Tibial artery (tissue), 4 donors: Measurements from ENCODE around the gene GNPDA1.

Experiments used
- DNase-seq, 2 donors: peaks; one replicate each; pipeline ENCODE4 v3.0.0-alpha.2; 2019
- H3K27ac ChIP-seq, 2 donors: fragments of 200-600 bp; sonication (generic) in 1 of 2; 1 replicate in 1 of 2; 2 replicates in 1 of 2; pipeline ENCODE4 v1.5.1; 2018 to 2019; ENCODE audit warnings: mild to moderate bottlenecking in 1 of 2
- H3K27me3 ChIP-seq, 2 donors: fragments of 200-600 bp; sonication (generic) in 1 of 2; one replicate each; pipeline versions ENCODE4 v1.5.1 to v1.6.0; 2016 to 2019
- H3K36me3 ChIP-seq, 3 donors: fragments of 200-600 bp; sonication (generic) in 2 of 3; one replicate each; pipeline ENCODE4 v1.5.1; 2016 to 2019; ENCODE audit warnings: mild to moderate bottlenecking in 2 of 3
- H3K4me1 ChIP-seq, 4 donors: fragments of 200-600 bp; sonication (generic) in 2 of 4; 1 replicate in 3 of 4; 2 replicates in 1 of 4; pipeline ENCODE4 v1.5.1; 2016 to 2019
- H3K4me3 ChIP-seq, 2 donors: fragments of 200-600 bp; sonication (generic) in 1 of 2; 1 replicate in 1 of 2; 2 replicates in 1 of 2; pipeline ENCODE4 v1.5.1; 2018 to 2019; ENCODE audit warnings: mild to moderate bottlenecking in 2 of 2
- H3K9me3 ChIP-seq, 3 donors: fragments of 200-600 bp; sonication (generic) in 1 of 3; one replicate each; pipeline ENCODE4 v1.5.1; 2016 to 2019
- intact Hi-C: fragments of 100-400 bp; cut with DNase I; formaldehyde crosslinking; loops from one replicate; pipeline ENCODE4 v1.15.0; 2023; ENCODE audit warnings: low total_unique reads
- TF ChIP-seq, protein P1 (sequence below), 2 experiments: fragments of 200-600 bp in 1 of 2; fragments of 450-650 bp in 1 of 2; IDR thresholded peaks; one replicate each; pipeline ENCODE4 v1.5.1; 2017 to 2019; ENCODE audit warnings: antibody characterized with exemption in 2 of 2, mild to moderate bottlenecking in 1 of 2, moderate library complexity in 1 of 2

The GNPDA1 gene

DNA sequence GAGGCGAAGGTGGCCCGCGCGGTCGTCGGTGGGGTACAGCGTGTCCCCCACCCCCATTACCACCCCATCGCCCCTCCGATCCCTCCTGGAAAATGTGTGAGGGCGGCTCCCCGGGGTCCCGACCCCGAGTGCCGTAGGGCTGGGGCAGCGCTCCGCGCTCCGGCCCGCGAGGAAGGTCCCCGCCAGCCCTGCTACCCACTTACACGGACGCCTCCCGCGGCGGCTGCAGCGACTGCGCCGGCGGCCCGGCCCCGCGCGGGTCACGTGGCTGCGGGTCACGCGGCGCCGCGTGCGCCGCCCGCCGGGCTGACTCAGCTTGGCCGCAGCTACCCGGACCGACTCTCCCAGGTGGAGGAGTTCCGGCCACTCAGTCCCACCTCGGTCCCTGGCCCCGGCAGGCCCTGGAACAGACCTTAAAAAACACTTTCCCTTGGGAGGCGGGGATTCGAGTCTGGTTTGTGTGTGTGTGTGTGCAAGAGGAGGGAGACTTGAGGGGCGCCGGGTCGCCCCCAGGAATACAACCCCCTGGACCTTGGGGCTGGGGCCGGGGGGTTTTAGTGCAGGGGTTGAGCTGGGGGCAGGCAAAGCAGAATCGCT lies at the start of gene GNPDA1:
Gene GNPDA1, minus strand, starts transcription at position 236 of the 597 bp plus-strand sequence. CDS start 992 bp downstream, outside the sequence.
- intact Hi-C loops = no loop called here
- Histone ChIP-seq H3K27me3 (no peaks in the 10 kb centered on the region), H3K4me1 (peaks cover 0 to 32% (median 14%) of the 10 kb centered on the region in 4 donors), H3K36me3 (peaks cover 0 to 16% (median 0%) of the 10 kb centered on the region in 3 donors), H3K4me3 (peak within 1 kb of the TSS; percentile 79 to 85), H3K9me3 (no peaks in the 10 kb centered on the region), H3K27ac (peak within 1 kb of the TSS; percentile 91 to 94)
- peak; percentile 79 to 92 for DNase-seq
- TF ChIP-seq, protein P1, sequence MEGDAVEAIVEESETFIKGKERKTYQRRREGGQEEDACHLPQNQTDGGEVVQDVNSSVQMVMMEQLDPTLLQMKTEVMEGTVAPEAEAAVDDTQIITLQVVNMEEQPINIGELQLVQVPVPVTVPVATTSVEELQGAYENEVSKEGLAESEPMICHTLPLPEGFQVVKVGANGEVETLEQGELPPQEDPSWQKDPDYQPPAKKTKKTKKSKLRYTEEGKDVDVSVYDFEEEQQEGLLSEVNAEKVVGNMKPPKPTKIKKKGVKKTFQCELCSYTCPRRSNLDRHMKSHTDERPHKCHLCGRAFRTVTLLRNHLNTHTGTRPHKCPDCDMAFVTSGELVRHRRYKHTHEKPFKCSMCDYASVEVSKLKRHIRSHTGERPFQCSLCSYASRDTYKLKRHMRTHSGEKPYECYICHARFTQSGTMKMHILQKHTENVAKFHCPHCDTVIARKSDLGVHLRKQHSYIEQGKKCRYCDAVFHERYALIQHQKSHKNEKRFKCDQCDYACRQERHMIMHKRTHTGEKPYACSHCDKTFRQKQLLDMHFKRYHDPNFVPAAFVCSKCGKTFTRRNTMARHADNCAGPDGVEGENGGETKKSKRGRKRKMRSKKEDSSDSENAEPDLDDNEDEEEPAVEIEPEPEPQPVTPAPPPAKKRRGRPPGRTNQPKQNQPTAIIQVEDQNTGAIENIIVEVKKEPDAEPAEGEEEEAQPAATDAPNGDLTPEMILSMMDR (IDR thresholded peaks at IDR 0.05) = peak in 1 of 2 experiments; percentile 47

DNA sequence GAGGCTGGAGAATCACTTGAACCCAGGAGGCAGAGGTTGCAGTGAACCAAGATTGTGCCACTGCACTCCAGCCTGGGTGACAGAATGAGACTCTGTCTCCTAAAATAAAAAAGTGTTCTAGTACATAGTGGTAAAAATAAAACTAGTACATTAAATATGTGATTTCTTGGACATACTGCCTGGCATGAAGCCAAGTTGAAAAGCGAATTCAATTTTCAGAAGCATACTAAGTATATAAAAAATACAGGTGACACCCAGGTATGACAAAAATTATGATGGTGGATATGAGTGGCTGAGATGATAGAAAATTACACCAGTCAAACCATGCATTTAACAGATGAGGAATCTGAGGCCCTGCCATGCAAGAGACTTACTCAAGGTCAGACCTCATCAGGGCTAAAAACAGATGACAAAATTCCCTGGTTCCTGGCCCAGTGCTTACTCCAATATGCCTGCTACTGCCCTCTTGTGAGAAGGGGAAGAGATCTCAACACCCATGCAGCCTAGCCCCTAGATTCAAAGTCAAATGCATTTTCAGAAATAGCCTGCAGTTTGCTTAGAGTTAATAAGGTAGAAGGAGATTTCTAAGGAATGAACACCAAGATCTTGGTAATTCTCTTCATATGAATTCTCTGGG lies 46.6 kb upstream of the GNPDA1 start:
- TF ChIP-seq, protein P1 (IDR thresholded peaks at IDR 0.05) = peak; percentile 41 to 44
- H3K4me1 ChIP-seq = peaks cover 0 to 47% (median 19%) of the 10 kb centered on the region in 4 donors
- no peaks in the 10 kb centered on the region for H3K27me3 ChIP-seq
- no peaks in the 10 kb centered on the region for H3K9me3 ChIP-seq
- H3K4me3 ChIP-seq = no peak overlapping the region
- no peaks in the 10 kb centered on the region for H3K36me3 ChIP-seq
- peak in 1 of 2 donors; percentile 45 for DNase-seq
- intact Hi-C loops = no loop called here
- peak overlapping the region; percentile 40 to 64 for H3K27ac ChIP-seq

DNA sequence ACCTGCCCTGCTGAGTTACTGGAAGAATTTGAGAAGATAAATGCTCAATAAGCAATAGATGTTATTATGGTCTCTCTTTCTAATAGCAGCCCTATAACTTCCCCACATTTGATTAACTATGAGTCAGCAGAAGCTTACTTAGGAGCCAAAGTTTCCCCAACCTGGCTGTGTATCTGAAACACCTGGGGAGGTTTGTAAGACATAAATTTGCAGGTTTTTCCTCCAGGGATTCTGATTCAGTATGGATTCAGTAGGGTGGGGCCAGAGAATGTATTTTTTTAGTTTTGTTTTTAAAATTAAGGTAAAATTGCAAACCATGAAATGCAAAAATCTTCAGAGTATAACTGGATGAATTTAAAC lies 44.9 kb upstream of the GNPDA1 start:
- Histone ChIP-seq H3K27ac (no peak overlapping the region), H3K4me3 (no peak overlapping the region), H3K36me3 (no peaks in the 10 kb centered on the region), H3K27me3 (no peaks in the 10 kb centered on the region), H3K9me3 (no peaks in the 10 kb centered on the region), H3K4me1 (peaks cover 0 to 40% (median 5%) of the 10 kb centered on the region in 4 donors)
- intact Hi-C loops = no loop called here
- TF ChIP-seq, protein P1 (IDR thresholded peaks at IDR 0.05) = no peak
- no peak for DNase-seq

DNA sequence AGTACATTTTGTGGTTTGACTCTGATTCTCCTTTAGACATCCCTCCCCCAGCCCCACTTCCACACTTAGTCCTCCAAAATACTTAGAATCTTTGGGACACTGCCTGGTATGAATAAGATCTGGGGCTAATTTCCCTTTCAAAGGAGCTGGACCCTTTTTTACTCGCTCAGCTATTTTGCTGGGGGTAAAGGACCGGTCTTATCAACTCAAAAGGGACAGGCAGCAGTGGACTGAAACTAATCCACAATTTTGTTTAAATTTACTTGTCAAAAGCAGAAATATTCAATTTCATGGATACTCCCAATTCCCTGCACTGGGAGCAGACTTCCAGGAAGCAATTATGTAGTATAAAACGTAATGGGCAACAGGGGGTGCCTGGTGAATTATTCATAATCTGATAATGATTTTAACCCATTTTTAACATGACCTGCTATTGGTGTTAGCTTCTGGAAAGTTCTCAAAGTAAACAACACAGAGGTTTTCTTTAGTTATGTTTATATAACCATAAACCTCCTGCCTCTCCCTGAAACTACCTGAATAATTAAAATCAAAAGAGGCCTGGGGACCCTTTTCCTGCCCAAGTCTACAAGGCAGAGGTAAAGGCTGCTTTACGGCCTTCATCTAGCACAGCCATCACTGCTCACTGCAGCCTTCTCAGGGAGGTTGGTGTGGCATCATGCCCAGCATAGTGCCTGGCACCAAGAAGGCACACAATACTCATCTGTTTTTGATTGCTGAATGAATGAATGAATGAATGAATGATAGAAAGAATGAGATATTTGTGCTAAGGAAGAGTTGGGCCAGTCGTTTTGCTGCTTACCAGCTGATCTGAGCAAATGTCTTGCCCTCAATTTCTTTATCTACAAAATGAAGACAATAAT lies 44.2 kb upstream of the GNPDA1 start:
- Histone ChIP-seq H3K9me3 (no peaks in the 10 kb centered on the region), H3K27ac (no peak overlapping the region), H3K36me3 (no peaks in the 10 kb centered on the region), H3K27me3 (no peaks in the 10 kb centered on the region), H3K4me3 (no peak overlapping the region), H3K4me1 (peaks cover 0 to 34% (median 2%) of the 10 kb centered on the region in 4 donors)
- DNase-seq = no peak
- TF ChIP-seq, protein P1 (IDR thresholded peaks at IDR 0.05) = no peak
- intact Hi-C loops = no loop called here

DNA sequence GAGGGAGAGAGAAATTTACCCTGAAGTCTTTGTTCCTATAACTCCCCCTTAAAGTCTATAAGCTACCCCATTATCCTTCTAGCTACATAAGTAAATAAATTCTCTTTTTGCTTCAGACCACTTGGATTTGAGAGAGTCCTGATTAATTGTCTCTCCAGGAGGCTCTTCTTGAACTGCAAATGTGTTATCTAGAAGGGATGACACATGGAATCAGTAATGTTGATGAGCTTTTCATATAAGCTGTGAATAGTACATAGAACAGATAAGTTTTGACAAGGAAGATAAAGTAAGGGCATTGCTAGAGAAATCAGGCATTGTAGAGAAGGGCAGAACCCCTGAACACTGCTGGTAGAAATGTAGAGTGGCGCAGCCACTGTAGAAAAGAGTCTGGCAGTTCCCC lies 42.5 kb upstream of the GNPDA1 start:
- H3K36me3 ChIP-seq = no peaks in the 10 kb centered on the region
- no peak overlapping the region for H3K4me3 ChIP-seq
- peaks cover 0 to 33% (median 1%) of the 10 kb centered on the region in 4 donors for H3K4me1 ChIP-seq
- no peak overlapping the region for H3K27ac ChIP-seq
- H3K9me3 ChIP-seq = no peaks in the 10 kb centered on the region
- intact Hi-C loops = no loop called here
- TF ChIP-seq, protein P1 (IDR thresholded peaks at IDR 0.05) = no peak
- no peak for DNase-seq
- H3K27me3 ChIP-seq = no peaks in the 10 kb centered on the region
